GM18505 (cell line): ENCODE data around the gene RPAIN.

Experiments used
- ATAC-seq: cut with Tn5 transposase; IDR thresholded peaks from one replicate; pipeline ENCODE4 v1.9.1; 2021; ENCODE audit not compliant: unreplicated experiment
- POLR2A ChIP-seq: IDR thresholded peaks from 4 replicates; pipeline ENCODE4 v1.6.1; 2011; ENCODE audit warnings: borderline replicate concordance; ENCODE audit not compliant: insufficient read depth, insufficient read length; ENCODE audit errors: extremely low read depth

The RPAIN gene, protein sequence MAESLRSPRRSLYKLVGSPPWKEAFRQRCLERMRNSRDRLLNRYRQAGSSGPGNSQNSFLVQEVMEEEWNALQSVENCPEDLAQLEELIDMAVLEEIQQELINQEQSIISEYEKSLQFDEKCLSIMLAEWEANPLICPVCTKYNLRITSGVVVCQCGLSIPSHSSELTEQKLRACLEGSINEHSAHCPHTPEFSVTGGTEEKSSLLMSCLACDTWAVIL

DNA sequence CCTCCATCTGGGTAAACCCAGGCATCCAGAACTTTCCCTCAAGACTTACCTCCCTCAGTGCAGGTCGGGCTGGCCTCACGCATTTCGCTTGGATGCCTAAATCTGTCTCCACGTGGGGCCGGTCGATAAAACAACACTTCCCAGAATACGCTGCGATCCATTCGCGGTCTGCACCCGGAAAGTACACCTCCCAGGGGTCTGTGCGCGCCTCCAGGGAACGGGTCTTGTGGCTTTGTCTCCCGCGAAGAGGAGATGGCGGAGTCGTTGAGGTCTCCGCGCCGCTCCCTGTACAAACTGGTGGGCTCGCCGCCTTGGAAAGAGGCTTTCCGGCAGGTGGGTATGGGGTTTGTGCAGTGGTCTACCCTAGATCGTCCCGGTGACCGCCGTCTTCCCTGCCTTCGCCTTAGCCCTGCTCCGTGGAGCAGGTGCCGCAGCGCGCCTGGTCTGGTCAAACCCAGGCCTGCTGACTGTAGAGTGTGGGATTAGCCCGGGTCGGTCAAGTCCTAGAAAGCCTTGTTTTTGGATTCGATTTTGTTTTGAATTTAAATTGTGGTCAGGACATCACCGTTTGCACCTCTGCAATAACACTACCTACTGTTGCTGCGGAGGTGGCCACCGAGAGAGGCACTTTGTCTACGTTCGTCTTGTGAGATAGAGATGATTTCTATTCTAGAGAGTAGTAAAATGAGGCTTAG is at the start of gene RPAIN:
RPAIN (plus strand) TSS at position 224 of the 695 bp plus-strand sequence; CDS start at position 253, 29 bp downstream.
- peak; percentile 83 for TF ChIP-seq POLR2A
- peak; percentile 54 for ATAC-seq

DNA sequence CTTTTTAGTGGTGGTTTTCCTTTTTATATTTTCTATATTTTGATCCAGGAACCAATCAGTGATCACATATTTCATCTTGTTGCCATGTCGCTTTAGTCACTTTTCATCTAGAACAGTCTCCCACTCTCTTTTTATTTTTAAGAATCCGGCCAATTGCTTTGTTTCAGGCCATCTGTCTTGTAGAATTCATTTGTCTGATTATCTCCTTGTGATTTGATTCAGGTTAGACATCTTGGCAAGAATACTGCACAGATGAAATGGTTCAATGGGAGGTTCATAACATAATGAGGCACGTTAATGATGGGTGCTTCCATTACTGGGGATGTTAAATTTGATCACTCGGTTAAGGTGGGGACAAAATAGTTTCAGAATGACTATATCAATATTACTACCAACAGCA is 49.6 kb upstream of the RPAIN start:
- no peak for ATAC-seq
- no peak for TF ChIP-seq POLR2A

DNA sequence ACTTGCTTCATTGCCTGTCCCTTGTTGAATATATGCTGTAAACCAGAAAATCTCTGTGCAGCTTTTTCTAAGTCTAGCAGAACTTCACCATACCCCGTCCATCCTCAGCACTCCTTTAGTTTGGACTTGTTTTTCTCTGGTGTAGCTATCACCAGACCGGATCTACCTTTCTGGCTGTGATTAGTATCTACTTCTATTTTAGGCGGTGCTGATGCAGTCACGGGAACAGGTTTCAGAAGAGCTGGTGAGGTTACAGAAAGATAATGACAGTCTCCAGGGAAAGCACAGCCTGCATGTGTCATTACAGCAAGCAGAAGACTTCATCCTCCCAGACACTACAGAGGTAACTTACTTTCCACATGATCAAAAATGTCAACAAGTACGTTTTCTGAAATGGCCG is 46.9 kb upstream of the RPAIN start:
- peak; percentile 62 for ATAC-seq
- TF ChIP-seq POLR2A: no peak

DNA sequence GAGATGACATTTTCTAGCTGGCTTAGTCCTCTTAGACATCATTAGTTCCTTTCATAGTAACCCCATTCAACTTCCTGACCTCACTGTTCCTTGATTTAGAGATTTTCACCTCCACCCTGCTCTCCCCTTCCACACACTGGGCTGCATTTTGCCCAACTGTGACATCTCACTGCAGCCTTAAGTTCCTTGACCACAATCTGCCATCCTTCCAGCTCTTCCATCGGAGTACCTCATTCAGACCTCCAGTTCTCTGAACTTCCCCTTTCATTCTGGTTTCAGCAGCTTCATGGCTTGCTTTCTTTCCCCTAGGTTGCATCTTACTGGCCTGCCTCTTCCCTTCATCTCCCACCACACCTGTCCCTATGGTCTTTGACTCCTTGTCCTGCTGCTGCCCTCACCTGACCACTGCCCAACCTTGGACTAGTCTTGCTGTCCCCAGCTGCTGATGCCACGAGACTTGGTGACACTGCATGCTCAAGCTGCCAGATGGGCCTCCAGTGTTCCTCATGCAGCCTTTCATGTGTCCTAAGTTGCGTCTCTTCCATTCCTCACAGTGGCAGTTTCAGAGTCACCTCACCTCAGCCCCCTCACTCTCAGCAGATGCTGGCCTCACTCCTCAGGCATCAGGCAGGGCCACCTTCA is 41.3 kb upstream of the RPAIN start:
- ATAC-seq: no peak
- no peak for TF ChIP-seq POLR2A

DNA sequence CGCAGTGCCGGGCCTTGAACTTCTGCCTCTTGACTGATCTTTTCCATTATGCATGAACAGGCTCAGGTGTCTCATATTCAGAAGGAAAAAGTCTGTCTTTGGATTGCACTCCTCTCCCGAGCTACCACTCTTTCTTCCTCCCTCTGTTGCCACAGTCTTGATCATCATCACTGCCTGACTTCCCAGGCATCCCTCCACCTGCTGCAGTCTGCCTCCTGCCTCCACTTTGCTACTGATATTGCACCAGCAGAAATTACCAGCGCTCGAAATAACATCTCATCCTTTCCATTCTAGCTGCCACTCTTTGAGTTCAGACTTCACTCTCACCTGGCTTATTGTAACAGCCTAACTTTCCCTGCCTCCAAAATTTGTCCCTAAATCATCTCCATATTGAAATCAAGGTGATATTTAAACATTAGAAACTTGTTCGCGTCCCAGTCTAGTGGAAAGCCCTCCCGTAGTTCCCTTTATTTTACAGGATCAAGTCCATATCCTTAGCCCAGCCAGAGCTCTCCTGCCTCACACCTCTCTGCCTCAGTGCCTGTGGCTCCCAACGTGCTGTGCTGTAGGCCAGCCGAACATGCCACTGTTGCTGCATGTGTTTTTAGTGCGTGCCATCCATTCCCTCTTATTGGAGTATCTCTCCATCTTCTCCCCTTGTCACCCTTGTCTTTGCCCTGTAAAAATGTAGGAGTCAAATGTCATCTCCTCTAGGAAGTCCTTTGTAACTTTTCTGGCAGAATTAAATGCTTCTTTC is 40.5 kb upstream of the RPAIN start:
- TF ChIP-seq POLR2A: peak; percentile 2
- no peak for ATAC-seq

DNA sequence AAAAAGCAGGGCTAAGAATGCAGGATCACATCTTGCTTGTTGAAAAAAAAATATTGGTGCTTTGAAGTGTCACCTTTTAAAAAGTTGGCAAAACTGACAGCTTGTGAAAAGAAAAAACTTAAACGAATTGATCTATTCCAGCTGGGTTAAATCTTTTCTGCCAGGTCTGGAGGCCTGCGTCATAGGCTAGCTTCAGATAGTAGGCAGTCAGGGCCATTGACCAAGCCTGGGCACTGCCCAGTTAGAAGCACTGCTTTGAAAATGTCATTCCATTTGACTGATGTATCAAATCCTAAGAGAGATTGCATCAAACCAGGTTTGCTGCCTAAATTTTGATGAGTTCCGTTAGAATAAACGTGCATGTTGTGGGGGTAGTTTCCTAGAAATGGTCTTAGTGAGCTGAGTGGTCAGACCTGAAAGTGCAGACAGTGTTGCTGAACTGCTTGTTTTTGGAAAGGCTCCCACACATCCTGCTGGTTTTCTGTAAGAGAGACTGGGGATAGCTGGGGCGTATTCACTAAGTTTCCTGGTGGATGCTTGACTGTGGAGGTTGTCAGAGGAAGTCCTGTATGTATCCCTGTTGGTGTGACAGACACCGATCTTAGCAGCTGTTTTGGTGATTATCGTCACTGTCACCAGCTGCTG is 39.4 kb upstream of the RPAIN start:
- peak; percentile 12 for TF ChIP-seq POLR2A
- ATAC-seq: no peak

DNA sequence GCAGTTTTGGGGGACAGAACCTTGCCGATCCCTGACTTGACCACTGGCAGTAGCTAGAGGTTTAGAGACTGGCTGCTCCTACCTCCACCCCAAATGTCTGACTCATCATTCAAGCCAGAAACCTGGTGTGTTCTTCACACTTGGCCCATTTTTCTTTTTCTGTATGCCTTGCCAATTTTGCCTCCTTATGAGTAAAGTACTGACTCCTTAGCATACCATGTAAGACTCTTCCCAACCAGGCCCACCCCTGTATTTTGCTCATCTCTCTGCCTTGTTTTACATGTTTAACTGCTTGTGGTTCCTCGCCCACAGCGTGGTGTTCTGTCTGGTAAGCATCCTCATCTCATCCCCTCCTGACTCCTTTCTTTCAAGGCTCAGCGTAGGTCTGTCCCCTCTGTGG is 38.4 kb upstream of the RPAIN start:
- TF ChIP-seq POLR2A: no peak
- no peak for ATAC-seq

DNA sequence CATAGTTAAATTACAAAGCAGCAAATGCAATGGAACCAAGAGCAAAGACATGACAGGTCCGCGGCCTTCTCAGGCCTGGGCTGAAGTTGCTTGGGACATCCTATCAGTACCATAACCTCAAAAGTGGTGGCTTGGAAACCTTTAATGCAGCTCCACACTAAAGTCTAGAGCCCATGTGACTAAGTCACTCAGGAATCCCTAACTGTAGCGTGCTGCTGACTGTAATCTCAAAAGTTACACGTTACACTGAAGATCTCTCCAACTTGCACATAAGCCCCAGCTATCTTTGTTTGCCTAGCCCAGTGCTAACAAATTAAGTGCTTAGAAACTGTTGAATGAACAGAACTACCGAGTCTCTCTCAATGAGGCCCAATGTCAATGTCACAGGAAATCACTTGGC is 28.3 kb upstream of the RPAIN start:
- ATAC-seq: no peak
- TF ChIP-seq POLR2A: no peak

DNA sequence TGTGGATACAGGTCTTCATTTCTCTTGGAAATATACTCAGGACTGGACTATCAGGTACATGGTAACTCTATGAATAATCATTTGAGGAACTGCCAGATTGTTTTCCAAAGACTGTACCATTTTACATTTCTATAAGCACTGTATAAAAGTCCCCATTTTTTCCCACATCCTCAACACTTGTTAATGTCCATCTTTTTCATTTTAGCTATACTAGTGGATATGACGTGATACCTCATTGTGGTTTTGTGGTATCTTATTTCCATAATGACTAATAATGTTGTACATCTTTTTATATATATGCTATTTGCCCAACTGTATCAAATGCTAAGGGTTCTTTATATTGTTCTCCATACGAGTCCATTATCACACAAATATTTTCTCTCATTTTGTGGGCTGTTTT is 23.4 kb upstream of the RPAIN start:
- TF ChIP-seq POLR2A: no peak
- no peak for ATAC-seq

DNA sequence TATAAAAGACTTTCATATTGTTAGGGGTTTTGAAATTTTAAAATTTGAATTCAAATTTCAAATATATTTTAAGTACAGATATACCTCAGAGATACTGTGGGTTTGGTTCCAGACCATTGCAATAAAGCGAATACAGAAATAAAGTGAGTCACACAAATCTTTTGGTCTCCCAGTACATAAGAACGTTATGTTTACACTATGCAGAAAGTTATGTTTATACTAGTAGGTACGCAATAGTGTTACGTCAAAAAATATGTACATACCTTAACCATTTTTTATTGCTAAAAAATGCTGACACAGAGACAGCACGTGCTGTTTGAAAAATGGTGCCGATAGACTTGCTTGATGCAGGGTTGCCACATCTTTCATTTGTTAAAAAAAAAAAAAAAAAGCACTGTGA is 20.2 kb upstream of the RPAIN start:
- no peak for TF ChIP-seq POLR2A
- ATAC-seq: no peak

DNA sequence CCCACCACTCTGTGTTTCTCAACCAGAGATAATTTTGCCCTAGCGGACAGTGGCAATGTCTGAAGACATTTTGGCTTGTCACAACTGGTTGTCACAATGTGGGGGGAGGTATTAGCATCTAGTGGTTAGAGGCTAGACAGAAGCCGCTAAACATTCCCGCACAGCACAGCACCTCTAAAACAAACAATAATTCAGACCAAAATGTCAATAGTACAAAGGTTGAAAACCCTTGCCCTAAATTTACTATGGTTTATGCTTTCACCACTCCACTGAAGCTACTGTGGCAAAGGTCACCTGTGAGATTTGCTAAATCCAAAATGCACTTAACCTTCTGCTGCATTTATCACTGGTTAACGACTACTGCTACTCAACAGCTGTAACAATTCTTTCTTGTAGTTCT is 14.6 kb upstream of the RPAIN start:
- ATAC-seq: no peak
- TF ChIP-seq POLR2A: no peak

DNA sequence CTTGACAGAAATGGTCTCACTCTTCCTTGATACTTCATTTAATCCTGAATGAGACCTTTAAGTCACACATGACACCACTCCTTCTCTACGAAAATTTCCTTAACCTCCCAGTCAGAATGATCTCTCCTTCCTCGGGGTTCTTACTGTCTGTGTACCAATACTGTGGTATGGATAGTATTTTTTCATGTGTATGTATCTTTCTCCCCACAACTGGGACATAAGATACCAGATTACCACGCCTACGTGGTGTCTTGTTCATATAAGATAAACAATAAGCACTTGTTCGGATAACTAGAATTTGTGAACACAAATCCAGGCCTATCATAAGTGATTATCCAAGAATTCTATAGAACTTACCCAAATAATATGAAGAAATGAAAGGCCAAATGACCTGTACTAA is 11.8 kb upstream of the RPAIN start:
- ATAC-seq: no peak
- no peak for TF ChIP-seq POLR2A
